HL-60 (cell line): ENCODE measurements around the gene DDX27.

Experiments
- POLR2AphosphoS5 ChIP-seq: IDR thresholded peaks from 2 replicates; pipeline ENCODE4 v1.6.1; 2012; ENCODE audit warnings: low read depth
- TF ChIP-seq, protein P1 (sequence below): IDR thresholded peaks from one replicate; pipeline ENCODE4 v1.5.1; 2011; ENCODE audit warnings: low read length, control low read depth, inconsistent platforms; ENCODE audit not compliant: insufficient read depth
- TF ChIP-seq, protein P2 (sequence below): IDR thresholded peaks from 2 replicates; pipeline ENCODE4 v1.6.1; 2012; ENCODE audit warnings: low read depth; ENCODE audit not compliant: insufficient replicate concordance

DNA sequence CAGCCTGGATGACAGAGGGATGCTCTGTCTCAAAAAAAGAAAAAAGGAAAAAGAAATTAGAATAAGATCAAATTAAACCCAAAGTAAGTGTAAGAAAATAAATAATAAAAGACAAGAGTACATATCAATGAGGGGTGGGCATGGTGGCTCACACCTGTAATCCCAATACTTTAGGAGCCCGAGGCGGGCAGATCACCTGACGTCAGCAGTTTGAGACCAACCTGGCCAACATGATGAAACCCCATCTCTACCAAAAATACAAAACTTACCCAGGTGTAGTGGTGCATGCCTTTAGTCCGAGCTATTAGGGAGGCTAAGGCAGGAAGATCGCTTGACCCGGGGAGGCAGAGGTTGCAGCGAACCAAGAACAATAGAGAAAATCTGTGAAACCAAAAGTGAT is 16.2 kb upstream of the DDX27 start:
- TF ChIP-seq, protein P1, sequence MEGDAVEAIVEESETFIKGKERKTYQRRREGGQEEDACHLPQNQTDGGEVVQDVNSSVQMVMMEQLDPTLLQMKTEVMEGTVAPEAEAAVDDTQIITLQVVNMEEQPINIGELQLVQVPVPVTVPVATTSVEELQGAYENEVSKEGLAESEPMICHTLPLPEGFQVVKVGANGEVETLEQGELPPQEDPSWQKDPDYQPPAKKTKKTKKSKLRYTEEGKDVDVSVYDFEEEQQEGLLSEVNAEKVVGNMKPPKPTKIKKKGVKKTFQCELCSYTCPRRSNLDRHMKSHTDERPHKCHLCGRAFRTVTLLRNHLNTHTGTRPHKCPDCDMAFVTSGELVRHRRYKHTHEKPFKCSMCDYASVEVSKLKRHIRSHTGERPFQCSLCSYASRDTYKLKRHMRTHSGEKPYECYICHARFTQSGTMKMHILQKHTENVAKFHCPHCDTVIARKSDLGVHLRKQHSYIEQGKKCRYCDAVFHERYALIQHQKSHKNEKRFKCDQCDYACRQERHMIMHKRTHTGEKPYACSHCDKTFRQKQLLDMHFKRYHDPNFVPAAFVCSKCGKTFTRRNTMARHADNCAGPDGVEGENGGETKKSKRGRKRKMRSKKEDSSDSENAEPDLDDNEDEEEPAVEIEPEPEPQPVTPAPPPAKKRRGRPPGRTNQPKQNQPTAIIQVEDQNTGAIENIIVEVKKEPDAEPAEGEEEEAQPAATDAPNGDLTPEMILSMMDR, result no peak
- TF ChIP-seq, protein P2, sequence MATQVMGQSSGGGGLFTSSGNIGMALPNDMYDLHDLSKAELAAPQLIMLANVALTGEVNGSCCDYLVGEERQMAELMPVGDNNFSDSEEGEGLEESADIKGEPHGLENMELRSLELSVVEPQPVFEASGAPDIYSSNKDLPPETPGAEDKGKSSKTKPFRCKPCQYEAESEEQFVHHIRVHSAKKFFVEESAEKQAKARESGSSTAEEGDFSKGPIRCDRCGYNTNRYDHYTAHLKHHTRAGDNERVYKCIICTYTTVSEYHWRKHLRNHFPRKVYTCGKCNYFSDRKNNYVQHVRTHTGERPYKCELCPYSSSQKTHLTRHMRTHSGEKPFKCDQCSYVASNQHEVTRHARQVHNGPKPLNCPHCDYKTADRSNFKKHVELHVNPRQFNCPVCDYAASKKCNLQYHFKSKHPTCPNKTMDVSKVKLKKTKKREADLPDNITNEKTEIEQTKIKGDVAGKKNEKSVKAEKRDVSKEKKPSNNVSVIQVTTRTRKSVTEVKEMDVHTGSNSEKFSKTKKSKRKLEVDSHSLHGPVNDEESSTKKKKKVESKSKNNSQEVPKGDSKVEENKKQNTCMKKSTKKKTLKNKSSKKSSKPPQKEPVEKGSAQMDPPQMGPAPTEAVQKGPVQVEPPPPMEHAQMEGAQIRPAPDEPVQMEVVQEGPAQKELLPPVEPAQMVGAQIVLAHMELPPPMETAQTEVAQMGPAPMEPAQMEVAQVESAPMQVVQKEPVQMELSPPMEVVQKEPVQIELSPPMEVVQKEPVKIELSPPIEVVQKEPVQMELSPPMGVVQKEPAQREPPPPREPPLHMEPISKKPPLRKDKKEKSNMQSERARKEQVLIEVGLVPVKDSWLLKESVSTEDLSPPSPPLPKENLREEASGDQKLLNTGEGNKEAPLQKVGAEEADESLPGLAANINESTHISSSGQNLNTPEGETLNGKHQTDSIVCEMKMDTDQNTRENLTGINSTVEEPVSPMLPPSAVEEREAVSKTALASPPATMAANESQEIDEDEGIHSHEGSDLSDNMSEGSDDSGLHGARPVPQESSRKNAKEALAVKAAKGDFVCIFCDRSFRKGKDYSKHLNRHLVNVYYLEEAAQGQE, result no peak
- TF ChIP-seq POLR2AphosphoS5, result no peak
